TTC549 (cell line): Measurements from ENCODE around the gene HLA-DQB1.

ENCODE experiments used
- FAIRE-seq: peaks from 2 replicates; lab custom pipeline; 2012; peaks lifted over from hg19 to GRCh38; lab: Jason Lieb, UNC

Gene HLA-DQB1

GRCh38 chr6:32625137-32625536, 41.3 kb downstream of the HLA-DQB1 start:
- FAIRE-seq: no peak

GRCh38 chr6:32624565-32624964, 41.9 kb downstream of the HLA-DQB1 start:
- FAIRE-seq: no peak

GRCh38 chr6:32623693-32624092, 42.8 kb downstream of the HLA-DQB1 start:
- no peak for FAIRE-seq

GRCh38 chr6:32622545-32623401, 43.7 kb downstream of the HLA-DQB1 start:
- FAIRE-seq: no peak

GRCh38 chr6:32621372-32621771, 45.1 kb downstream of the HLA-DQB1 start:
- FAIRE-seq: no peak

- no peak for FAIRE-seq
Measured at GRCh38 chr6:32617751-32618150, 48.7 kb downstream of the HLA-DQB1 start.

- no peak for FAIRE-seq
Measured at GRCh38 chr6:32615885-32616532, 50.4 kb downstream of the HLA-DQB1 start.

GRCh38 chr6:32614366-32615081, 51.9 kb downstream of the HLA-DQB1 start:
- no peak for FAIRE-seq

- no peak for FAIRE-seq
Measured at GRCh38 chr6:32613475-32613874, 53.0 kb downstream of the HLA-DQB1 start.

- FAIRE-seq: no peak
Measured at GRCh38 chr6:32610682-32611296, 55.7 kb downstream of the HLA-DQB1 start.

GRCh38 chr6:32609731-32610640, 56.5 kb downstream of the HLA-DQB1 start:
- FAIRE-seq: peak; percentile 94
